ENCODE measurements around the gene CFAP52.
A peak's percentile ranks its signal among the peaks of the same experiment; 100 is the strongest.

CFAP52 gene

DNA sequence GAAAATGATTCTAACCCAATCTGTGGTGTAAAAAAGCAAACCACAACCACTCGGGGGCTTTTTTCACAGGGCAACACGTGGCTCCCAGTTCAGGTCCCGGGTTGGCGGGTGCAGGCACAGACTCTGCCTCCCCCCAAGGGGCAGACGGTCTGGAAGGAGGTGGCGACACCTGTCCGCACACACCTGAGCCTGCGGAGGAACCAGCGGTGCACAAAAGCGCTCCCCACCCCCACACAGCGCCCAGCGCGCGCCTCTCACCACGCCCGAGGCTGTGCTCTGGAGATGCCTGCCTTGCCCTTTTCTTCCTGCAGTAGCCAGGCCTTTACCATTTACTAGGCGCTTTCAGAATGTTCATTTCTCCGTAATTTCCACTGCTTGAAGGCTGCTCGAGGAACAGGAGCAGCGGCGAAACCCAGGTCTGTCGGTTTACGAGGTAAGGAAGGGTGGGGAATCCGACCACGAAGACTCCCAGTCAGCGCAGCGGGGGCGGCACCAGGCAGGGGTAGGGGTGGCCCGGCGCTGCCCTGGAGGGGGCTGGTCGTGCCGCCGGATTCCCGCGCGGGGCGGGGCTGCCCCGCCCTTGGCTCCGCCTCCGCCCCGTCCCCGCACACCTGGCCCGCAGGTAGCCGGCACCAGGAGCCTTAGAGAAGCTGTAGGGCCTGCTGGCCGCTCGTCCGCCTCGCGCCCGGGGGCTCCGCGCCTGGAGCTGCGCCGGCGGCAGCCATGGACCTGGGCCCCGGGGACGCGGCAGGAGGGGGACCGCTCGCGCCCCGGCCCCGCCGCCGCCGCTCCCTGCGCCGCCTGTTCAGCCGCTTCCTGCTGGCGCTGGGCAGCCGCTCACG lies 68.7 kb downstream of the CFAP52 start, which contains the start of gene USP43:
TSS of gene USP43 (plus strand) at position 608 of the 842 bp plus-strand sequence. CDS start at position 724, 116 bp downstream.
- peak; percentile 84 for DNase-seq (ENCODE audit: low read depth)
- peak within 1 kb of the TSS; percentile 71 for H3K4me3 ChIP-seq (ENCODE audit: low read length)
- TF ChIP-seq CTCF (IDR thresholded peaks at IDR 0.05; ENCODE audit: insufficient read depth, low read depth, low read length, missing control alignments), result no peak

- H3K4me3 ChIP-seq (ENCODE audit: low read length), result peak overlapping the region; percentile 71
- no peak for TF ChIP-seq CTCF (IDR thresholded peaks at IDR 0.05; ENCODE audit: insufficient read depth, low read depth, low read length, missing control alignments)
- DNase-seq (ENCODE audit: low read depth), result peak; percentile 75
Observed at GRCh38 chr17:9645851-9646545, 69.6 kb downstream of the CFAP52 start.

DNA sequence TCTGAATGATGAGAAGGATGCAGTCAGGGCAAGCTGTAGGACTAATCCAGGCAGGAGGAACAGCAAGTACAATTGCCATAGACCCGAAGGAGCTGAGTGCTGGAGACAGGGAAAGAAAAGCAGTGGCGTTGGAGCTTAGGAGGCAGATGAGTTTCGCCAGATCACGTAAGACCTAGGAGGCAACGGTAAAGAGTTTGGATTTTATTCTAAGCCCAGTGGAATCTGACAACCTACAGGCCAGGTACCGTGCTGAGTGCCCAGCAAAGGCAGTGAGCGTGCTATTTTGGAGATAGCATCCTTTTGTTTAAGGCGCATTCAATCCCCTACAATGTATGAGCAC lies 70.1 kb downstream of the CFAP52 start:
- H3K4me3 ChIP-seq (ENCODE audit: low read length), result peak overlapping the region; percentile 71
- DNase-seq (ENCODE audit: low read depth), result peak; percentile 27
- TF ChIP-seq CTCF (IDR thresholded peaks at IDR 0.05; ENCODE audit: insufficient read depth, low read depth, low read length, missing control alignments), result no peak

DNA sequence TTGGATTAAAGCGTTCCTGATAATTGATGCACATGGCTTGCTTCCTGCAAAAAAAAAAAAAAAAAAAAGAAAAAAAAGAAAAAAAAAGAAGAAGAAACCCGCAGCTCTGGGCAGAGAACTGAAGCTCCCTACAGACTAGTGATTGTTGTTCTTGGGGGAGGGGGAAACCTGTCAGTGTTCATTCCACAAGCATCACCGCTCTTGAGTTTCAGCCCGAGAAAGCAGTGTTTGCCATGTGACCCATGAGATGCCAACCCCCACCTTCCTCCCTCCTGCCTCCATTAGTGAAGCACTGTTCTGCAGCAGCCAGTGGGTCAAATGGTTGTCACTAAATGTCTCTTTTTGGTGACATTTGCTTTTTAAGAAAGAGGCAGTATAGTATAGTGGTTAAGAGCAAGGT lies 70.6 kb downstream of the CFAP52 start:
- H3K4me3 ChIP-seq (ENCODE audit: low read length), result peak overlapping the region; percentile 71
- DNase-seq (ENCODE audit: low read depth), result peak; percentile 82
- TF ChIP-seq CTCF (IDR thresholded peaks at IDR 0.05; ENCODE audit: insufficient read depth, low read depth, low read length, missing control alignments), result no peak

DNA sequence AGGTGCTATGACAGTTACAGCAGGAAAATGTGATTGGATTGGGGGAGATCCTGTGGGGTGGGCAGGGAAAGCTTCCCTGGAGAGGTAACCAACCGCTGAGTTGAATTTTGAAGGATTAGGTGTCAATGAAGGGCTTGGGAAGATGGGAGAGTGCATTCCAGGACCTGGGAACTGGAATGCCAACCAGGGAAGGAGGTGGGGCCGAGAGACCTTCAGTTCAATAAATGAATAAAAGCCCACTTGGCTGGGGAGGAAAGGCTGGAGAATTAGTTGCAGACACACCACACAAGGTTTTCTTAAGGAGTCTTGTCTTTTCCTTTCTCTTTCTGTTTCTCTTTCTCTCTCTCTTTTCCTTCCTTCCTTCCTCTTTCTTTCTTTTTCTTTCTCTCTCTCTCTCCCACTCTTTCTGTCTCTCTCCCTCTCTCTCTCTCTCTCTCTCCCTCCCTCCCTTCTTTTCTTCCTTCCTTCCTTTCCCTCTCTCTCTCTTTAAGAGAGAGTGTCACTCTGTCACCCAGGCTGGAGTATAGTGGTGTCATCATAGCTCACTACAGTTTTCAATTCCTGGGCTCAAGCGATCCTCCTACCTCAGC lies 72.2 kb downstream of the CFAP52 start:
- no peak overlapping the region for H3K4me3 ChIP-seq (ENCODE audit: low read length)
- no peak for TF ChIP-seq CTCF (IDR thresholded peaks at IDR 0.05; ENCODE audit: insufficient read depth, low read depth, low read length, missing control alignments)
- DNase-seq (ENCODE audit: low read depth), result no peak

- H3K4me3 ChIP-seq (ENCODE audit: low read length), result no peak overlapping the region
- no peak for TF ChIP-seq CTCF (IDR thresholded peaks at IDR 0.05; ENCODE audit: insufficient read depth, low read depth, low read length, missing control alignments)
- DNase-seq (ENCODE audit: low read depth), result no peak
Observed at GRCh38 chr17:9658593-9659211, 82.3 kb downstream of the CFAP52 start.

Measured in epithelial cell of esophagus (primary cell).